GM23248 (cell line): Measurements from ENCODE around the gene TMEM259. TPM values are rescaled to one million over a fixed set of nuclear protein-coding genes. Genes with fewer than 3 reads are reported as not detected.
A peak's percentile ranks its signal among the peaks of the same experiment; 100 is the strongest.

Experiments used
- DNase-seq: peaks from one replicate; pipeline ENCODE4 v3.0.0-alpha.2; 2015
- H2AFZ ChIP-seq: fragments of 200-600 bp; sonication (generic); 2 replicates; pipeline ENCODE4 v1.6.1; 2016; ENCODE audit warnings: antibody characterized with exemption
- H3F3A ChIP-seq: fragments of 200-600 bp; sonication (generic); 2 replicates; pipeline ENCODE4 v1.6.1; 2016; ENCODE audit warnings: mild to moderate bottlenecking, antibody characterized with exemption, mixed run types; ENCODE audit not compliant: insufficient read depth
- H3K27ac ChIP-seq: fragments of 200-600 bp; sonication (generic); 2 replicates; pipeline ENCODE4 v1.5.1; 2016; ENCODE audit warnings: mild to moderate bottlenecking
- H3K27me3 ChIP-seq: fragments of 200-600 bp; sonication (generic); replicated peaks from 2 replicates; pipeline ENCODE4 v1.6.1; 2016; ENCODE audit warnings: mild to moderate bottlenecking; ENCODE audit not compliant: insufficient read depth
- H3K36me3 ChIP-seq: fragments of 200-600 bp; sonication (generic); 2 replicates; pipeline ENCODE4 v1.6.1; 2016; ENCODE audit warnings: low read depth, mild to moderate bottlenecking
- H3K4me1 ChIP-seq: fragments of 200-600 bp; sonication (generic); 2 replicates; pipeline ENCODE4 v1.6.1; 2016; ENCODE audit warnings: mild to moderate bottlenecking; ENCODE audit not compliant: insufficient read depth
- H3K4me2 ChIP-seq: fragments of 200-600 bp; sonication (generic); one replicate; pipeline ENCODE4 v1.6.1; 2016; ENCODE audit warnings: mild to moderate bottlenecking; ENCODE audit not compliant: unreplicated experiment
- H3K4me3 ChIP-seq: fragments of 200-600 bp; sonication (generic); 2 replicates; pipeline ENCODE4 v1.5.1; 2016; ENCODE audit warnings: mild to moderate bottlenecking
- H3K79me2 ChIP-seq: fragments of 200-600 bp; sonication (generic); 2 replicates; pipeline ENCODE4 v1.6.1; 2016; ENCODE audit warnings: mild to moderate bottlenecking; ENCODE audit not compliant: insufficient read depth
- H3K9ac ChIP-seq: fragments of 200-600 bp; sonication (generic); 2 replicates; pipeline ENCODE4 v1.6.1; 2016; ENCODE audit warnings: mild to moderate bottlenecking
- H3K9me2 ChIP-seq: fragments of 200-600 bp; sonication (generic); 2 replicates; pipeline ENCODE4 v1.6.1; 2016; ENCODE audit warnings: mixed run types, mild to moderate bottlenecking, moderate library complexity; ENCODE audit not compliant: insufficient read depth
- H3K9me3 ChIP-seq: fragments of 200-600 bp; sonication (generic); one replicate; pipeline ENCODE4 v1.6.1; 2017; ENCODE audit warnings: low read depth
- H4K20me1 ChIP-seq: fragments of 200-600 bp; sonication (generic); 2 replicates; pipeline ENCODE4 v1.6.0; 2016; ENCODE audit not compliant: insufficient read depth
- EZH2 ChIP-seq: fragments of 200-600 bp; sonication (generic); IDR thresholded peaks from 2 replicates; pipeline ENCODE4 v1.6.1; 2018; ENCODE audit warnings: antibody characterized with exemption, mild to moderate bottlenecking; ENCODE audit not compliant: insufficient read depth, poor library complexity, severe bottlenecking
- EZH2phosphoT487 ChIP-seq: fragments of 200-600 bp; sonication (generic); IDR thresholded peaks from 2 replicates; pipeline ENCODE4 v1.6.1; 2018; ENCODE audit warnings: antibody characterized with exemption, moderate library complexity, mild to moderate bottlenecking, low read depth; ENCODE audit not compliant: insufficient read depth
- WGBS, 2 experiments: methylation state at CpG; one replicate each; pipeline ENCODE4 v1.1.6; 2015 to 2017; ENCODE audit warnings: low lambda C conversion rate in 2 of 2, low coverage in 1 of 2; ENCODE audit errors: missing lambda C conversion rate in 2 of 2; 5-methylcytosine and 5-hydroxymethylcytosine counted together
- in situ Hi-C: fragments of 300-500 bp; cut with MboI; formaldehyde crosslinking; loops from 2 replicates; pipeline ENCODE4 v1.15.0; 2020
- polyA plus RNA-seq: library from polyadenylated mRNA; unstranded; fragments of >200 nt; fragmentation: Nextera tagmentation; extraction: Ambion mirVana; gene quantifications from 2 replicates; pipeline ENCODE4 v1.2.1, GENCODE V29; 2016
- total RNA-seq: library from RNA; depleted of rRNA; stranded (reverse); fragments of >200 nt; shearing (Covaris generic); gene quantifications from 2 replicates; pipeline ENCODE4 v1.2.3, GENCODE V29; 2014

Gene TMEM259
- total and polyA plus RNA-seq, 2 experiments from 2014 or later = 79.7 to 132 TPM

DNA sequence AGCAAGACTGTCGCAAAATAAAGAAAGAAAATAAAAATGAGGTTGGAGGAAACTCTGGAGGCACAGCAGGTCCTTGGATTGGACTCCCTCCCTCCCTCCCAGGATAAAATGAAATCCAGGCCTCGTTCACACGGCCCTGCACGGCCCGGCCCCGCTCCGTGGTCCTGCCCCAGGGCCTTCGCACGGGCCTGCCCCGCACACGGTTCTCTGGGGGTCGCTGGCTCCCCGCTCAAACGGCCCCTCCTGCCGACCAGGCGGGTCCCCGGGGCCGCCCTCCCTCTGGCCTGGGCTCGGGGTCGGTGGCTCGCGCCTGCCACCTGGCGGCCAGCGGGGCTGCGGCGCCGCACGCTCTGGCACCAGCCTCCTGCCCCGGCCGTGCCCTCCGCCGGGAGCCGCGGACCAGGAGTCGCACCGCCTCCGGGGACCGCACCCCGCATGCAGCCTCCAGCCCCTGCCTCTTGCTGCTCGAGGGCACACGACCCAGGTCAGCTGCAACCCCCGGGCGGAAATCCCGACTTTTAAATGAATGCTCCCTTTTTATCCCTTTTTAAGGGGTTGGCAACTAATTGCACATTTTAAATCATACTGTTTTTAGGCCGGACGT lies 38.3 kb downstream of the TMEM259 start:
- Histone ChIP-seq H3K27me3 (no peaks in the 10 kb centered on the region), H3K9ac (peak overlapping the region; percentile 28; the same call in 1 of the 2 replicates), H4K20me1 (no peaks in the 10 kb centered on the region), H3K4me1 (peaks cover 11% of the 10 kb centered on the region; the same call in 1 of the 2 replicates), H2AFZ (peak overlapping the region; percentile 97), H3K4me3 (peak overlapping the region; percentile 65), H3K9me2 (no peaks in the 10 kb centered on the region), H3K79me2 (peaks cover 25% of the 10 kb centered on the region), H3F3A (peaks cover 6% of the 10 kb centered on the region), H3K9me3 (no peaks in the 10 kb centered on the region), H3K4me2 (peak overlapping the region; percentile 78), H3K36me3 (no peaks in the 10 kb centered on the region), H3K27ac (0 out of 2 replicates have a peak overlapping the region, but pooled peaks have one; percentile 81)
- 1 to 2% methylated on average over 34 to 40 of the region's 46 CpGs for whole genome bisulfite sequencing, 2 experiments
- in situ Hi-C loops = loop anchor here (10.0 kb wide), 1 partner anchor 208 kb away; no protein-coding TSS in a partner anchor
- no peak for TF ChIP-seq EZH2
- TF ChIP-seq EZH2phosphoT487 = no peak
- peak; percentile 80 for DNase-seq

DNA sequence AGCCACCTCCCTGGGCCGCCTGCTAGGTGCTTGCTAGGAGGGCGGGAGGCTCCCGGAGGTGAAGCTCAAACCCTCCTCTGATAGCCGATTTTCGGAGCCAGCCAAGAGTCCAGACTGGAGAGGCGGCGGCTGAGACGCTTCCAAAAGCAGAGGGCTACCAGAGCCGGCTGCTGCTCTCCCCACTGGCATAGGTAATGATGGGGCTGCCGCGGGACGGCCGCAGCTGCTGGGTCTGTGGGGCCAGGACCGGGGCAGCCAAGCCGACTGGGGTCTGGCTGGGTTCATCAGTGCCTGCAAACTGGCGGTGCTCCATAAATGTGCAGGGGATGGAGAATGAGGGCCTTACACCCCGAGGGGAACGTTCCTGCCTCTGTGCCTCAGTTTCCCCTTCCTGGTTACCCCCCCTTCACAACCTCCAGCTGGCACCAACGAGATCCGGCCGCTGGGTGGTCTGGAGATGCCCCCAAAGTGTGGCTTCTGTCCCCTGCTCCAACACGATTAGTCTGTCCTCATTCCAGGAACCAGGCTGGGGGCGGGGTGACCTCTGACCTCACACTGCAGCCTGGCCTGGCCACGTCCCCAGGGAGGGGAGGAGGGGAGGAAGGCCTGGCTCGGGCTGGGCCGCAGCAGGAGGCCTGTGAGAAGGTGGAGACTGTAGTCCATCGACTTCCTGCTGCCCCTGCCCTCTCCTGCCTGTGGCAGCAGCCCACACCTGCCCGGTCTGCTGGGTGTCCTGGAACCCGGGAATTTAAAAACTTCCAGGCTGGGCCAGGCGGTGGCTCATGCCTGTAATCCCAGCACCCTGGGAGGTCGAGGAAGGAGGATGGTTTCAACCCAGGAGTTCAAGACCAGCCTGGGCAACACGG lies 40.6 kb downstream of the TMEM259 start:
- in situ Hi-C loops = loop anchor here (10.0 kb wide), 1 partner anchor 206 kb away; no protein-coding TSS in a partner anchor
- no peak overlapping the region for H3K4me3 ChIP-seq
- H3K27me3 ChIP-seq = no peaks in the 10 kb centered on the region
- H2AFZ ChIP-seq = no peak overlapping the region
- H3K79me2 ChIP-seq = peaks cover 17% of the 10 kb centered on the region
- H3K4me1 ChIP-seq = peaks cover 11% of the 10 kb centered on the region; the same call in 1 of the 2 replicates
- H3K9ac ChIP-seq = no peak overlapping the region
- H3K9me3 ChIP-seq = no peaks in the 10 kb centered on the region
- no peak for DNase-seq
- H3K27ac ChIP-seq = no peak overlapping the region
- no peak overlapping the region for H3K4me2 ChIP-seq
- WGBS, 2 experiments = 23 to 40% methylated on average over 25 to 31 of the region's 32 CpGs
- H3K36me3 ChIP-seq = no peaks in the 10 kb centered on the region
- no peaks in the 10 kb centered on the region for H4K20me1 ChIP-seq
- no peaks in the 10 kb centered on the region for H3K9me2 ChIP-seq
- H3F3A ChIP-seq = peaks cover 6% of the 10 kb centered on the region
- TF ChIP-seq EZH2phosphoT487 = no peak
- TF ChIP-seq EZH2 = no peak

DNA sequence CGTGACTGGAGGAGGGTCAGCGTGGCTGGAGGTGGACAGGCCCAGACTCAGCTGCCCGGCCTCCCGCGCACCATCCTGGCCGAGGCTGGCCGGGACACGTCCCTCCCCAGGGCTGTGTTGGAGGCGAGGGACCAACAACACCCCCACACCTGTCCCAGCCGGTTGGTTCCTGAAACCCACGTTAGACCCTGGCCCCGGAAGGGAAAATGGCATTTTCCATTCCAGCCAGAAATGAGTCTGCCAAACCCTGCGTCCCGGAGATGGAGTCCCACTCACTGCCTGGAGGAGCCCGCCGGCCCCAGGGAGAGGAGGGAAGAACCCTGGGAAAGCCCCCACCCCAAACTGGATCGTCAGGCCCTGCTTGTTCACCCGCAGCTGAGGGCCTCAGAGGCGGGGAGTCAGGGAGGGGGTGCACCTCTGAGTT lies 41.6 kb downstream of the TMEM259 start:
- no peaks in the 10 kb centered on the region for H3K36me3 ChIP-seq
- H3K9ac ChIP-seq = no peak overlapping the region
- no peak overlapping the region for H3K4me3 ChIP-seq
- H3K4me2 ChIP-seq = no peak overlapping the region
- no peak for DNase-seq
- whole genome bisulfite sequencing, 2 experiments = 60 to 61% methylated on average over 16 to 19 of the region's 19 CpGs
- peaks cover 6% of the 10 kb centered on the region for H3K79me2 ChIP-seq
- H3F3A ChIP-seq = peaks cover 6% of the 10 kb centered on the region
- no peak overlapping the region for H3K27ac ChIP-seq
- peaks cover 8% of the 10 kb centered on the region; the same call in 1 of the 2 replicates for H3K4me1 ChIP-seq
- in situ Hi-C loops = no loop called here
- no peaks in the 10 kb centered on the region for H3K9me3 ChIP-seq
- H3K9me2 ChIP-seq = no peaks in the 10 kb centered on the region
- no peak overlapping the region for H2AFZ ChIP-seq
- TF ChIP-seq EZH2phosphoT487 (no peak), EZH2 (no peak)
- H4K20me1 ChIP-seq = no peaks in the 10 kb centered on the region
- no peaks in the 10 kb centered on the region for H3K27me3 ChIP-seq

DNA sequence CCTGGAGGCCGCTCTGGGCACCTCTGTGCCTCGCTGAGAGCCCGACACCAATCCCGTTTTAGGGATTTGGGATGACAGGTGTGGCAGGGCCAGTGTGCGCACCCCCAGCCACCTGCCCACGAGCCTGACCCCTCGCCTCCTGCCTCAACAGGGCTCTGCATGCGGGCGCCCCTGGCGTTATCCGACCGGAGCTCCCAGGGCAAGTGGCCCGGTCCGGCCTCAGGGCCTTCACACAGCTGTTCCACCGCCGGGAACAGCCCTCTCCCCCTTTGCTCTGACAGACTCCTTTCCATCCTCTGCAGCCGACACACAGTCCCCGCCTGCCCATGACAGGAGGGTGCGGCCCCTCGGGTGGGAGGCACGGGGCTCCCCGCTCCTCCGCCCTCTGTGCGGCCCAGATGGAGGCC lies 43.9 kb downstream of the TMEM259 start:
- no peaks in the 10 kb centered on the region for H3K4me1 ChIP-seq
- H3K9me2 ChIP-seq = no peaks in the 10 kb centered on the region
- no peak overlapping the region for H2AFZ ChIP-seq
- no peak overlapping the region for H3K4me2 ChIP-seq
- no peak overlapping the region for H3K4me3 ChIP-seq
- no peaks in the 10 kb centered on the region for H4K20me1 ChIP-seq
- no peak overlapping the region for H3K9ac ChIP-seq
- H3K9me3 ChIP-seq = no peaks in the 10 kb centered on the region
- no peak for TF ChIP-seq EZH2
- no peak for TF ChIP-seq EZH2phosphoT487
- no peak overlapping the region for H3K27ac ChIP-seq
- WGBS, 2 experiments = 71 to 74% methylated on average over 18 to 24 of the region's 24 CpGs
- in situ Hi-C loops = no loop called here
- no peaks in the 10 kb centered on the region for H3F3A ChIP-seq
- no peaks in the 10 kb centered on the region for H3K79me2 ChIP-seq
- DNase-seq = no peak
- peaks cover 3% of the 10 kb centered on the region; the same call in 1 of the 2 replicates for H3K36me3 ChIP-seq
- H3K27me3 ChIP-seq = no peaks in the 10 kb centered on the region
